Osteoblast (primary cell): Measurements from ENCODE around the gene TCFL5. TPM values are rescaled to one million over a fixed set of nuclear protein-coding genes. Genes with fewer than 3 reads are reported as not detected.

Experiments
- DNase-seq: peaks from one replicate; pipeline ENCODE4 v3.0.0; 2011; ENCODE audit warnings: low spot score, mixed read lengths; ENCODE audit not compliant: insufficient read length; ENCODE audit errors: missing footprints
- H2AFZ ChIP-seq: 2 replicates; pipeline ENCODE4 v1.6.0; 2011; ENCODE audit warnings: mild to moderate bottlenecking, low read length
- H3K27ac ChIP-seq: 2 replicates; pipeline ENCODE4 v1.5.1; 2011; ENCODE audit warnings: mild to moderate bottlenecking, low read depth, low read length, moderate library complexity
- H3K27me3 ChIP-seq: 2 replicates; pipeline ENCODE4 v1.6.0; 2012; ENCODE audit warnings: mild to moderate bottlenecking, control low read depth, inconsistent platforms, low read length, moderate library complexity; ENCODE audit not compliant: insufficient read depth
- H3K36me3 ChIP-seq: 2 replicates; pipeline ENCODE4 v1.5.1; 2011; ENCODE audit warnings: mild to moderate bottlenecking, low read length, control low read depth, moderate library complexity; ENCODE audit not compliant: insufficient read depth
- H3K4me1 ChIP-seq: 2 replicates; pipeline ENCODE4 v1.5.1; 2011; ENCODE audit warnings: mild to moderate bottlenecking, low read length, control low read depth, moderate library complexity; ENCODE audit not compliant: insufficient read depth
- H3K4me2 ChIP-seq: 2 replicates; pipeline ENCODE4 v1.6.0; 2011; ENCODE audit warnings: mild to moderate bottlenecking, low read length; ENCODE audit not compliant: insufficient read depth
- H3K4me3 ChIP-seq: fragments of 200-600 bp; sonication (generic); 3 replicates; pipeline ENCODE4 v1.5.1; 2012; ENCODE audit warnings: mild to moderate bottlenecking, low read length, inconsistent platforms; ENCODE audit not compliant: insufficient read depth
- H3K79me2 ChIP-seq: 2 replicates; pipeline ENCODE4 v1.6.0; 2012; ENCODE audit warnings: mild to moderate bottlenecking, low read length, control low read depth, inconsistent platforms; ENCODE audit not compliant: insufficient read depth
- H3K9me3 ChIP-seq: 2 replicates; pipeline ENCODE4 v1.5.1; 2011; ENCODE audit warnings: low read depth, low read length, control low read depth
- H4K20me1 ChIP-seq: 2 replicates; pipeline ENCODE4 v1.6.0; 2012; ENCODE audit warnings: mild to moderate bottlenecking, low read length, control low read depth; ENCODE audit not compliant: insufficient read depth
- total RNA-seq: library from RNA; depleted of rRNA; stranded (reverse); fragments of >200 nt; gene quantifications from 2 replicates; pipeline ENCODE4 v1.2.3, GENCODE V29; 2012
- TF ChIP-seq, protein P1 (sequence below): IDR thresholded peaks from 2 replicates; pipeline ENCODE4 v1.5.1; 2011; ENCODE audit warnings: mild to moderate bottlenecking, low read depth, low read length, moderate library complexity; ENCODE audit errors: extremely low read depth

TCFL5 gene
- total RNA-seq, 1 donor: 13.0 TPM

DNA sequence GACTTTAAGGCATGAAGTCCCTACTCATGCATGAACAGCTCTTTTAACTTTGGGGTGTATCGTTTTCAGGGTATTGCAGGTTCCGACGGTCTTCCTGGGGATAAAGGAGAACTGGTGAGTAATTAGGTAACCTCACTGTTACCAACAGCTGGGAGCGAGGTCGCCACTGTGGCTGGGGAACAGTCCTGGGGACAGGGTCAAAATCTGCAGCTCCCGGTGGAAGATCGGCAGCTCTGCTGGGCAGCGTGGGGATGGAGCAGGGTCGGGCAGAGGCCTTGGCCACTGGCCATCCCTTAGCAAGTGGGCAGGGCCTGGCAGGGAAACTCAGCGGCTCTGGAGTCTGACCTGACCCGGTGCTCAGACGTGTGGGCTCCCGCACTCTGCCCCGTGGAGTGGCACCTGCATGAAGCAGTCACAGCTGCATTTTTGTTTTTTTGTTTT lies 28.7 kb downstream of the TCFL5 start:
- Histone ChIP-seq H3K9me3 (no peaks in the 10 kb centered on the region), H3K27me3 (peaks cover 69% of the 10 kb centered on the region), H4K20me1 (no peaks in the 10 kb centered on the region), H3K27ac (no peak overlapping the region), H3K79me2 (no peaks in the 10 kb centered on the region), H3K4me3 (no peak overlapping the region), H3K4me2 (no peak overlapping the region), H2AFZ (no peak overlapping the region), H3K4me1 (no peaks in the 10 kb centered on the region), H3K36me3 (no peaks in the 10 kb centered on the region)
- DNase-seq: peak; percentile 77
- TF ChIP-seq, protein P1, sequence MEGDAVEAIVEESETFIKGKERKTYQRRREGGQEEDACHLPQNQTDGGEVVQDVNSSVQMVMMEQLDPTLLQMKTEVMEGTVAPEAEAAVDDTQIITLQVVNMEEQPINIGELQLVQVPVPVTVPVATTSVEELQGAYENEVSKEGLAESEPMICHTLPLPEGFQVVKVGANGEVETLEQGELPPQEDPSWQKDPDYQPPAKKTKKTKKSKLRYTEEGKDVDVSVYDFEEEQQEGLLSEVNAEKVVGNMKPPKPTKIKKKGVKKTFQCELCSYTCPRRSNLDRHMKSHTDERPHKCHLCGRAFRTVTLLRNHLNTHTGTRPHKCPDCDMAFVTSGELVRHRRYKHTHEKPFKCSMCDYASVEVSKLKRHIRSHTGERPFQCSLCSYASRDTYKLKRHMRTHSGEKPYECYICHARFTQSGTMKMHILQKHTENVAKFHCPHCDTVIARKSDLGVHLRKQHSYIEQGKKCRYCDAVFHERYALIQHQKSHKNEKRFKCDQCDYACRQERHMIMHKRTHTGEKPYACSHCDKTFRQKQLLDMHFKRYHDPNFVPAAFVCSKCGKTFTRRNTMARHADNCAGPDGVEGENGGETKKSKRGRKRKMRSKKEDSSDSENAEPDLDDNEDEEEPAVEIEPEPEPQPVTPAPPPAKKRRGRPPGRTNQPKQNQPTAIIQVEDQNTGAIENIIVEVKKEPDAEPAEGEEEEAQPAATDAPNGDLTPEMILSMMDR: no peak

GRCh38 chr20:62832212-62832922 lies 29.3 kb downstream of the TCFL5 start:
- Histone ChIP-seq H4K20me1 (no peaks in the 10 kb centered on the region), H3K36me3 (no peaks in the 10 kb centered on the region), H3K4me2 (no peak overlapping the region), H3K9me3 (no peaks in the 10 kb centered on the region), H3K4me1 (no peaks in the 10 kb centered on the region), H2AFZ (no peak overlapping the region), H3K4me3 (no peak overlapping the region), H3K79me2 (no peaks in the 10 kb centered on the region), H3K27ac (no peak overlapping the region), H3K27me3 (peaks cover 70% of the 10 kb centered on the region)
- TF ChIP-seq, protein P1: no peak
- DNase-seq: peak; percentile 80

- no peaks in the 10 kb centered on the region for H3K4me1 ChIP-seq
- no peaks in the 10 kb centered on the region for H4K20me1 ChIP-seq
- H3K27me3 ChIP-seq: peaks cover 71% of the 10 kb centered on the region
- no peaks in the 10 kb centered on the region for H3K36me3 ChIP-seq
- no peak overlapping the region for H3K4me3 ChIP-seq
- H3K4me2 ChIP-seq: no peak overlapping the region
- no peaks in the 10 kb centered on the region for H3K79me2 ChIP-seq
- TF ChIP-seq, protein P1: no peak
- DNase-seq: peak; percentile 78
- no peak overlapping the region for H3K27ac ChIP-seq
- H3K9me3 ChIP-seq: no peaks in the 10 kb centered on the region
- H2AFZ ChIP-seq: no peak overlapping the region
These were observed 29.8 kb downstream of the TCFL5 start for GRCh38 chr20:62831854-62832211.

GRCh38 chr20:62831361-62831788 lies 30.2 kb downstream of the TCFL5 start:
- Histone ChIP-seq H3K4me2 (no peak overlapping the region), H3K36me3 (no peaks in the 10 kb centered on the region), H3K4me3 (no peak overlapping the region), H3K79me2 (no peaks in the 10 kb centered on the region), H3K9me3 (no peaks in the 10 kb centered on the region), H4K20me1 (no peaks in the 10 kb centered on the region), H3K27me3 (peaks cover 71% of the 10 kb centered on the region), H3K4me1 (no peaks in the 10 kb centered on the region), H2AFZ (no peak overlapping the region), H3K27ac (no peak overlapping the region)
- TF ChIP-seq, protein P1: no peak
- peak; percentile 85 for DNase-seq
